Activated T-helper 1 cell treated with anti-CD3 and anti-CD28 coated beads, Interleukin-12 subunit alpha, Interleukin-12 subunit beta, Interleukin-2, Interleukin-4 antibody, amounts not matched to agents 30 ng/mL and 10 ng/mL and 1 ng/mL, durations not matched to agents 14 hours and 24 hours and 36 hours (primary cell): ENCODE results near the gene NCEH1. TPM values are rescaled to one million over a fixed set of nuclear protein-coding genes. Genes with fewer than 3 reads are reported as not detected.

Source experiments
- DNase-seq: peaks from one replicate; pipeline ENCODE4 v3.0.0; 2021; ENCODE audit warnings: low spot score
- H3K27ac Mint-ChIP-seq: one replicate; pipeline ENCODE4 v1.8.0; 2021; ENCODE audit warnings: mild to moderate bottlenecking, mixed read lengths
- H3K27me3 Mint-ChIP-seq: one replicate; pipeline ENCODE4 v1.8.0; 2022; ENCODE audit warnings: mild to moderate bottlenecking, moderate library complexity, mixed read lengths; ENCODE audit not compliant: insufficient read depth
- H3K36me3 Mint-ChIP-seq: one replicate; pipeline ENCODE4 v1.8.0; 2021; ENCODE audit warnings: low read depth, mixed read lengths
- H3K4me1 Mint-ChIP-seq: one replicate; pipeline ENCODE4 v1.8.0; 2021; ENCODE audit warnings: low read depth, mixed read lengths
- H3K4me3 Mint-ChIP-seq: one replicate; pipeline ENCODE4 v1.8.0; 2021; ENCODE audit warnings: mild to moderate bottlenecking, moderate library complexity, mixed read lengths
- H3K9me3 Mint-ChIP-seq: one replicate; pipeline ENCODE4 v1.8.0; 2021; ENCODE audit warnings: mixed read lengths
- intact Hi-C: fragments of 100-400 bp; cut with micrococcal nuclease; formaldehyde crosslinking; loops from one replicate; pipeline ENCODE4 v1.15.1; 2024
- total RNA-seq: library from RNA; stranded (reverse); gene quantifications from 2 replicates; pipeline ENCODE4 v1.2.3, GENCODE V29; 2022

The NCEH1 gene
- total RNA-seq, 1 donor from 2014 or later = 7.4 TPM

GRCh38 chr3:172622916-172623700 lies 87.8 kb downstream of the NCEH1 start:
- Mint-ChIP-seq H3K4me3 (peak overlapping the region; percentile 50), H3K36me3 (peaks cover 3% of the 10 kb centered on the region), H3K27me3 (peaks cover 2% of the 10 kb centered on the region), H3K27ac (no peak overlapping the region), H3K9me3 (no peaks in the 10 kb centered on the region), H3K4me1 (peaks cover 25% of the 10 kb centered on the region)
- no peak for DNase-seq
- intact Hi-C loops = loop anchor here (1.0 to 2.0 kb wide), 7 partner anchors 27 to 291 kb away; no protein-coding TSS in a partner anchor

GRCh38 chr3:172622156-172622555 lies 88.7 kb downstream of the NCEH1 start:
- no peak overlapping the region for H3K27ac Mint-ChIP-seq
- intact Hi-C loops = loop anchor here (2.0 kb wide), 3 partner anchors 45 to 71 kb away; no protein-coding TSS in a partner anchor
- no peak for DNase-seq

GRCh38 chr3:172617976-172618375 lies 92.9 kb downstream of the NCEH1 start:
- Mint-ChIP-seq H3K27me3 (no peaks in the 10 kb centered on the region), H3K4me1 (peaks cover 47% of the 10 kb centered on the region), H3K36me3 (peaks cover 6% of the 10 kb centered on the region), H3K4me3 (no peak overlapping the region), H3K27ac (no peak overlapping the region), H3K9me3 (peaks cover 4% of the 10 kb centered on the region)
- intact Hi-C loops = loop anchor here (2.0 kb wide), 1 partner anchor 55 kb away; no protein-coding TSS in a partner anchor
- DNase-seq = no peak

More at GRCh38 chr3:172622156-172622555, 88.7 kb downstream of the NCEH1 start:
- H3K27me3 Mint-ChIP-seq = peaks cover 2% of the 10 kb centered on the region
- peaks cover 31% of the 10 kb centered on the region for H3K4me1 Mint-ChIP-seq
- no peak overlapping the region for H3K4me3 Mint-ChIP-seq
- peaks cover 3% of the 10 kb centered on the region for H3K36me3 Mint-ChIP-seq
- no peaks in the 10 kb centered on the region for H3K9me3 Mint-ChIP-seq

- Mint-ChIP-seq H3K27ac (peak overlapping the region; percentile 72), H3K9me3 (peaks cover 4% of the 10 kb centered on the region)
These were observed 93.7 kb downstream of the NCEH1 start for GRCh38 chr3:172617013-172617706.

GRCh38 chr3:172616031-172616461 lies 94.8 kb downstream of the NCEH1 start:
- Mint-ChIP-seq H3K27me3 (no peaks in the 10 kb centered on the region), H3K9me3 (peaks cover 5% of the 10 kb centered on the region), H3K27ac (peak overlapping the region; percentile 90), H3K4me3 (peak overlapping the region; percentile 49), H3K36me3 (peaks cover 6% of the 10 kb centered on the region), H3K4me1 (peaks cover 31% of the 10 kb centered on the region)
- intact Hi-C loops = loop anchor here (1.0 to 2.0 kb wide), 3 partner anchors 24 to 508 kb away; no protein-coding TSS in a partner anchor
- DNase-seq = no peak

More at GRCh38 chr3:172617013-172617706, 93.7 kb downstream of the NCEH1 start:
- Mint-ChIP-seq H3K4me1 (peaks cover 39% of the 10 kb centered on the region), H3K36me3 (peaks cover 6% of the 10 kb centered on the region), H3K4me3 (no peak overlapping the region), H3K27me3 (no peaks in the 10 kb centered on the region)
- DNase-seq = no peak
- intact Hi-C loops = loop anchor here (2.0 kb wide), 1 partner anchor 54 kb away; no protein-coding TSS in a partner anchor

GRCh38 chr3:172615296-172615695 lies 95.6 kb downstream of the NCEH1 start:
- no peak for DNase-seq
- Mint-ChIP-seq H3K27ac (no peak overlapping the region), H3K36me3 (peaks cover 6% of the 10 kb centered on the region), H3K4me1 (peaks cover 31% of the 10 kb centered on the region), H3K27me3 (no peaks in the 10 kb centered on the region), H3K4me3 (no peak overlapping the region), H3K9me3 (peaks cover 11% of the 10 kb centered on the region)
- intact Hi-C loops = no loop called here

- intact Hi-C loops = no loop called here
- Mint-ChIP-seq H3K4me1 (peaks cover 31% of the 10 kb centered on the region), H3K9me3 (peaks cover 15% of the 10 kb centered on the region), H3K27me3 (no peaks in the 10 kb centered on the region), H3K4me3 (no peak overlapping the region), H3K27ac (no peak overlapping the region), H3K36me3 (peaks cover 6% of the 10 kb centered on the region)
- DNase-seq = no peak
These were observed 96.3 kb downstream of the NCEH1 start for GRCh38 chr3:172614340-172615274.

- no peak overlapping the region for H3K27ac Mint-ChIP-seq
- H3K36me3 Mint-ChIP-seq = peaks cover 8% of the 10 kb centered on the region
- intact Hi-C loops = no loop called here
- peaks cover 23% of the 10 kb centered on the region for H3K9me3 Mint-ChIP-seq
- no peaks in the 10 kb centered on the region for H3K27me3 Mint-ChIP-seq
- DNase-seq = no peak
- H3K4me3 Mint-ChIP-seq = no peak overlapping the region
- H3K4me1 Mint-ChIP-seq = peaks cover 31% of the 10 kb centered on the region
These were observed 97.0 kb downstream of the NCEH1 start for GRCh38 chr3:172613845-172614244.

- DNase-seq = no peak
- Mint-ChIP-seq H3K9me3 (peaks cover 24% of the 10 kb centered on the region), H3K36me3 (peaks cover 13% of the 10 kb centered on the region), H3K27ac (no peak overlapping the region), H3K27me3 (no peaks in the 10 kb centered on the region), H3K4me3 (no peak overlapping the region), H3K4me1 (peaks cover 34% of the 10 kb centered on the region)
- intact Hi-C loops = no loop called here
These were observed 97.8 kb downstream of the NCEH1 start for GRCh38 chr3:172612871-172613678.

GRCh38 chr3:172609750-172610149 lies 101.1 kb downstream of the NCEH1 start:
- H3K4me1 Mint-ChIP-seq = peaks cover 22% of the 10 kb centered on the region
- DNase-seq = no peak
- H3K36me3 Mint-ChIP-seq = peaks cover 10% of the 10 kb centered on the region
- peaks cover 21% of the 10 kb centered on the region for H3K9me3 Mint-ChIP-seq
- no peak overlapping the region for H3K4me3 Mint-ChIP-seq
- no peaks in the 10 kb centered on the region for H3K27me3 Mint-ChIP-seq
- no peak overlapping the region for H3K27ac Mint-ChIP-seq
- intact Hi-C loops = no loop called here

- Mint-ChIP-seq H3K36me3 (peaks cover 13% of the 10 kb centered on the region), H3K27ac (no peak overlapping the region), H3K4me1 (peaks cover 22% of the 10 kb centered on the region), H3K27me3 (no peaks in the 10 kb centered on the region), H3K4me3 (no peak overlapping the region), H3K9me3 (peaks cover 25% of the 10 kb centered on the region)
- no peak for DNase-seq
- intact Hi-C loops = no loop called here
These were observed 102.3 kb downstream of the NCEH1 start for GRCh38 chr3:172608575-172608974.
